ENCODE results near the gene CDH13.

CDH13 gene

DNA sequence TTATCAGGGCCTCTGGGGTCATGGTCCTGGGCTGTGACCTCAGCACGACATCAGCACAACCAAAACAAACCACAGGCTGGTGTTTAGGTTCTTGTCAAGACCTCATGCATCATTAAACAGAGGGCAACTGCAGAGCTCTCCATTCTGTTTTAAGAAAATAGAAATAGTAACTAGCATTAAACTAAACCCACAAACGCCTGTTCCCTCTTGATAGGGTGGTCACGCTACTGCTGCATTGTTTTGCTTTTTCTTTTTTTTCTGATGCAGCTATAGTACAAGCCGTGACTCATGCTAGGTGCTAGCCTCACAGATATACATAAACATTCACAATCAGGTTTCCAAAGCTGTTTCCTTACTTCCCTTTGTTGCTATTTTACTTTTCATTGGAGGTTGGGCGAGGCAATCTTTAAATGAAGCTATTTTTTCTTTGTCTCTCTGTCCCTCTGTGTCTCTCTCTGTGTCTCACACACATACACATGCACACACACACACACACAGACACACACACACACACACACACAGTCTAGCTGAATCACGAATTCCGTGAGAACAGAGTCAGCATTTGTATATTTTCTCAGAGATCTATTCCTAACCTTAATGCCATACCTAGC, 310.3 kb downstream of the CDH13 start:
- no peak overlapping the region for H3K4me3 ChIP-seq (ENCODE audit: low read depth, low read length)
- in situ Hi-C loops (cut with HindIII; ENCODE audit: low sequenced_read_pairs): no loop called here
- TF ChIP-seq, protein P1, sequence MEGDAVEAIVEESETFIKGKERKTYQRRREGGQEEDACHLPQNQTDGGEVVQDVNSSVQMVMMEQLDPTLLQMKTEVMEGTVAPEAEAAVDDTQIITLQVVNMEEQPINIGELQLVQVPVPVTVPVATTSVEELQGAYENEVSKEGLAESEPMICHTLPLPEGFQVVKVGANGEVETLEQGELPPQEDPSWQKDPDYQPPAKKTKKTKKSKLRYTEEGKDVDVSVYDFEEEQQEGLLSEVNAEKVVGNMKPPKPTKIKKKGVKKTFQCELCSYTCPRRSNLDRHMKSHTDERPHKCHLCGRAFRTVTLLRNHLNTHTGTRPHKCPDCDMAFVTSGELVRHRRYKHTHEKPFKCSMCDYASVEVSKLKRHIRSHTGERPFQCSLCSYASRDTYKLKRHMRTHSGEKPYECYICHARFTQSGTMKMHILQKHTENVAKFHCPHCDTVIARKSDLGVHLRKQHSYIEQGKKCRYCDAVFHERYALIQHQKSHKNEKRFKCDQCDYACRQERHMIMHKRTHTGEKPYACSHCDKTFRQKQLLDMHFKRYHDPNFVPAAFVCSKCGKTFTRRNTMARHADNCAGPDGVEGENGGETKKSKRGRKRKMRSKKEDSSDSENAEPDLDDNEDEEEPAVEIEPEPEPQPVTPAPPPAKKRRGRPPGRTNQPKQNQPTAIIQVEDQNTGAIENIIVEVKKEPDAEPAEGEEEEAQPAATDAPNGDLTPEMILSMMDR (IDR thresholded peaks at IDR 0.05; ENCODE audit: low read depth, low read length, missing control alignments): no peak
- DNase-seq (ENCODE audit: low read depth): peak; percentile 65

DNA sequence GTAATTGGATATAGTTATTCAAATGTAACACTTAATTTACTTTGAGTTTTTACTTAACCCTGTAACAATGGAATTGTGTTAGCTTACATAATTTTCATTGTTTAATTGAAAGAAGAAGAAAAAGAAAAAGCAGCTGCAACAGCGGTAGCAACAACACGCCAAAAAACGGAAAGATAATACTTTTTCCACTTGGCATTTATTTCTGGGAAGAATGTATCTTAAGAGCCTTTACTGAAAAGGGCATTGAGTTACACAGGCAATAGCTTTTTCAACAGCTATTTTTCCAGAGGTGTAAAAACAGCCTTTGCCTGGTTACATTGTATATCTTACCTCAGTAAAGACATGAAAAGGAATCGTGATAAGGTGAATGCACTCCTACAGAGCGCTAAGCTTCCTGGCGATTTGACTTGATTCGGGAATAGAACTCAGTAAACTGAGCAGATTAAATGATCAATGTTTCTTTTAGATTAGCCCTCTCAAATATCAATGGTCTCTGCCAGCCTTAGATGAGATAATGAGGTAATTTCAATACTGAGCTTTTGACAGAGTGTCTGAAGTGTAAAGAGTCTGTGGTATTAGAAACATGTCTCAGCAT, 311.3 kb downstream of the CDH13 start:
- TF ChIP-seq, protein P1 (IDR thresholded peaks at IDR 0.05; ENCODE audit: low read depth, low read length, missing control alignments): no peak
- H3K4me3 ChIP-seq (ENCODE audit: low read depth, low read length): no peak overlapping the region
- DNase-seq (ENCODE audit: low read depth): no peak
- in situ Hi-C loops (cut with HindIII; ENCODE audit: low sequenced_read_pairs): no loop called here

DNA sequence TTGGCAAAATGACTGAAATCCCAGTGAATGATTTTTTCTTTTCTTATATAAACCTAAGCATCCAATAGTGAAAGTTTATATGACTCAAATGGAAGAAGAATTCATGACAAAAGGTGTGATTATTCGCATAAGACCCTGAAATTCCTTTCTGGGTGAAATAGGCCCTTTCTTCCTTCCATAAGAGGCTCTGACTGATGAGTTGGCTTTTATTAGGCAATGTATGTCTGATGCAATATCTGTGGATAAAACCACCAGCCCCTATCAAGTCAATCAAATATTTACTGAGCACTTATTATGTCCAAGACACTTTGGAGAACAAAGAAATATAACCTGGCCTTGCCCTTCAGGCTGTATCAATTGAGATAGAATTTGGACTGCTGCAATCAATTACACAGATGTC, 316.6 kb downstream of the CDH13 start:
- in situ Hi-C loops (cut with HindIII; ENCODE audit: low sequenced_read_pairs): no loop called here
- TF ChIP-seq, protein P1 (IDR thresholded peaks at IDR 0.05; ENCODE audit: low read depth, low read length, missing control alignments): no peak
- no peak overlapping the region for H3K4me3 ChIP-seq (ENCODE audit: low read depth, low read length)
- DNase-seq (ENCODE audit: low read depth): no peak

DNA sequence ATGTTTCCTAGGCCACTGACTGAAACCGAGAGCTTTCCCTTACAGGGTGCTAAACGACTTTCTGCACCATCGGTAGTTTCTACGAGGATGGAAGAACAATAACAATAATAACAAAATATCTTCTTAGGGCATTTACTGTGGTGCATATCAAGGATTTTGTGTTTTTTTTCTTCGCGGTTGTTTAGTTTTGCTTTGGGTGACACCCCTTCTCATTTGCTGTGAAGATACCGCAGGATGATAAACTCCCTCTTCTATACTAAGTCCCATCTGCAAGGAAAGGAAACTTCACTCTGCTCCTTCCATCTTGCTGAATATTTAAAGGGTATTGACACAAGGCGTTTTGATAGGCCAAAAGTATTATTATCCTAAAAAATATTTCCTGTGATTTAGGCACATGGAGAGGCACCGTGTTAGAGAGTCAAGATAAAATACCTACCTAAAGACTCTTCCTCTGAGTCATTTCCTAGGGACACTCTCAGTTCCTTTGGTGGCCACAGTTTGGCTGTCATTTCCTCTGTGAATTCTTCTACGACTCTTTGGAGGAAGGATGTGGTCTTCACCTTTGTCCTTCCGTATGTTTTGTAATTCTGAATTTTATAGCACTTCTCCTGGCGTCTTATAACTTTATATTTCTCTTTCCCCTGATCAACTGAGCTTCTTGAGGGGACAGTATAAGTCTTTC, 318.8 kb downstream of the CDH13 start:
- TF ChIP-seq, protein P1 (IDR thresholded peaks at IDR 0.05; ENCODE audit: low read depth, low read length, missing control alignments): no peak
- in situ Hi-C loops (cut with HindIII; ENCODE audit: low sequenced_read_pairs): no loop called here
- no peak for DNase-seq (ENCODE audit: low read depth)
- H3K4me3 ChIP-seq (ENCODE audit: low read depth, low read length): no peak overlapping the region

DNA sequence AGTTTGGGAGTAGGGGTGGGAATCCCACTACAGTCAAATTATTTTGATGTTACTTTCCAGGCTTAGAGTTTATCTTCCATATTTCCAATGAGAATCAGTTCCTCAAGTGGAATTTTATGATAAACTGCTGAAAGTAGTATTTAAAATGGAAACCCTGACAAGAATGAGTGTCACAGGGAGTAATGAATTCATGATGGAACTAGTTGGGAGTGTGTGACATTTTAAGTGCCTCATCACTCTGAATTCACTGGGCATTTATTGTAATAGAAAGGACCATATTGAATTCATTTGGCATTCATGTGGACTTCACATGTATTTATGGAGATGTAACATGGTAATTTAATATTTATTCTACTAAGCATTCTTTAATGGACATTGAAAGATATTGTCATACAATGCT, 320.9 kb downstream of the CDH13 start:
- TF ChIP-seq, protein P1 (IDR thresholded peaks at IDR 0.05; ENCODE audit: low read depth, low read length, missing control alignments): no peak
- no peak overlapping the region for H3K4me3 ChIP-seq (ENCODE audit: low read depth, low read length)
- no peak for DNase-seq (ENCODE audit: low read depth)
- in situ Hi-C loops (cut with HindIII; ENCODE audit: low sequenced_read_pairs): no loop called here

DNA sequence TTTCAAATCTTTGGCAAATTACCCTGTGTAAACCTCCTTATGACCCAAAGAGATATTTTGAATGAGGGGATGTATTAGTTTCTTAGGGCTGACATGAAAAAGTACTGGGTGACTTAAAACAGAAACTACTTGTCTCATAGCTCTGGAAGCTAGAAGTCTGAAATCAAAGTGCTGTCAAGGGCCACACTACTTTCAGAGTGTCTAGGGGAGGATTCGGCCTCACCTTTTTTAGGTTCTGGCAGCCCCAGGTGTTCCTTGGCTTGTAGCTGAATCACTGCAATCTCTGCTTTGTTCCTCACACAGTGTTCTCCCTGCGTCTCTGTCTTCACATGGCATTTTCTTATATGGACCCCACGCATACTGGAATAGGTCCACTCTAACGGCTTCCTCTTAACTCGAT, 322.2 kb downstream of the CDH13 start:
- TF ChIP-seq, protein P1 (IDR thresholded peaks at IDR 0.05; ENCODE audit: low read depth, low read length, missing control alignments): no peak
- in situ Hi-C loops (cut with HindIII; ENCODE audit: low sequenced_read_pairs): no loop called here
- no peak overlapping the region for H3K4me3 ChIP-seq (ENCODE audit: low read depth, low read length)
- DNase-seq (ENCODE audit: low read depth): no peak
